Measurements from ENCODE around the gene TMEM225B.

GRCh38 chr7:99551767-99552463 is 46.2 kb upstream of the TMEM225B start, which contains the start of gene FAM200A:
- TF ChIP-seq, protein P1, sequence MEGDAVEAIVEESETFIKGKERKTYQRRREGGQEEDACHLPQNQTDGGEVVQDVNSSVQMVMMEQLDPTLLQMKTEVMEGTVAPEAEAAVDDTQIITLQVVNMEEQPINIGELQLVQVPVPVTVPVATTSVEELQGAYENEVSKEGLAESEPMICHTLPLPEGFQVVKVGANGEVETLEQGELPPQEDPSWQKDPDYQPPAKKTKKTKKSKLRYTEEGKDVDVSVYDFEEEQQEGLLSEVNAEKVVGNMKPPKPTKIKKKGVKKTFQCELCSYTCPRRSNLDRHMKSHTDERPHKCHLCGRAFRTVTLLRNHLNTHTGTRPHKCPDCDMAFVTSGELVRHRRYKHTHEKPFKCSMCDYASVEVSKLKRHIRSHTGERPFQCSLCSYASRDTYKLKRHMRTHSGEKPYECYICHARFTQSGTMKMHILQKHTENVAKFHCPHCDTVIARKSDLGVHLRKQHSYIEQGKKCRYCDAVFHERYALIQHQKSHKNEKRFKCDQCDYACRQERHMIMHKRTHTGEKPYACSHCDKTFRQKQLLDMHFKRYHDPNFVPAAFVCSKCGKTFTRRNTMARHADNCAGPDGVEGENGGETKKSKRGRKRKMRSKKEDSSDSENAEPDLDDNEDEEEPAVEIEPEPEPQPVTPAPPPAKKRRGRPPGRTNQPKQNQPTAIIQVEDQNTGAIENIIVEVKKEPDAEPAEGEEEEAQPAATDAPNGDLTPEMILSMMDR (IDR thresholded peaks at IDR 0.05) = no peak
- peak in 3 of 4 donors; percentile 16 to 80 (median 70) for TF ChIP-seq POLR2A (IDR thresholded peaks at IDR 0.05)
